H9 (cell line): ENCODE results near the gene FYN. TPM values are rescaled to one million over a fixed set of nuclear protein-coding genes. Genes with fewer than 3 reads are reported as not detected.

Experiments
- DNase-seq: peaks from one replicate; pipeline ENCODE4 v3.0.0-alpha.2; 2017
- H2AFZ ChIP-seq: one replicate; pipeline ENCODE4 v1.6.1; 2013; ENCODE audit warnings: mild to moderate bottlenecking, low read length, control low read depth, moderate library complexity
- H2AK5ac ChIP-seq: 2 replicates; pipeline ENCODE4 v1.6.1; 2013; ENCODE audit warnings: low read length, control low read depth, mixed read lengths; ENCODE audit not compliant: insufficient read length
- H2BK120ac ChIP-seq: one replicate; pipeline ENCODE4 v1.6.1; 2013; ENCODE audit warnings: low read depth, mild to moderate bottlenecking, low read length, control low read depth, inconsistent platforms; ENCODE audit not compliant: poor library complexity, severe bottlenecking
- H2BK12ac ChIP-seq: 2 replicates; pipeline ENCODE4 v1.6.1; 2013; ENCODE audit warnings: low read length, control low read depth, mixed read lengths, low read depth; ENCODE audit not compliant: insufficient read length
- H2BK15ac ChIP-seq: 2 replicates; pipeline ENCODE4 v1.6.1; 2013; ENCODE audit warnings: low read depth, low read length, control low read depth
- H2BK20ac ChIP-seq: one replicate; pipeline ENCODE4 v1.6.1; 2013; ENCODE audit warnings: low read depth, mild to moderate bottlenecking, low read length, control low read depth, inconsistent platforms; ENCODE audit not compliant: poor library complexity, severe bottlenecking
- H2BK5ac ChIP-seq: 2 replicates; pipeline ENCODE4 v1.6.1; 2013; ENCODE audit warnings: low read length, control low read depth, mixed read lengths; ENCODE audit not compliant: insufficient read length
- H3K14ac ChIP-seq: 2 replicates; pipeline ENCODE4 v1.6.1; 2013; ENCODE audit warnings: low read length, control low read depth; ENCODE audit not compliant: insufficient read depth
- H3K18ac ChIP-seq: 2 replicates; pipeline ENCODE4 v1.6.1; 2013; ENCODE audit warnings: low read depth, mild to moderate bottlenecking, mixed read lengths, low read length, control low read depth; ENCODE audit not compliant: insufficient read length
- H3K23ac ChIP-seq: 2 replicates; pipeline ENCODE4 v1.6.1; 2013; ENCODE audit warnings: low read length, control low read depth, mixed read lengths, low read depth; ENCODE audit not compliant: insufficient read length
- H3K23me2 ChIP-seq: 2 replicates; pipeline ENCODE4 v1.6.1; 2013; ENCODE audit warnings: low read depth, mild to moderate bottlenecking, mixed read lengths, low read length, control low read depth; ENCODE audit not compliant: insufficient read length, poor library complexity, severe bottlenecking
- H3K27ac ChIP-seq: 2 replicates; pipeline ENCODE4 v1.5.1; 2013; ENCODE audit warnings: low read length, control low read depth, mixed read lengths, low read depth; ENCODE audit not compliant: insufficient read length
- H3K27me3 ChIP-seq: 2 replicates; pipeline ENCODE4 v1.6.1; 2013; ENCODE audit warnings: low read length, control low read depth, inconsistent platforms; ENCODE audit not compliant: insufficient read depth
- H3K4ac ChIP-seq: 2 replicates; pipeline ENCODE4 v1.6.1; 2013; ENCODE audit warnings: low read depth, mild to moderate bottlenecking, control low read depth, inconsistent platforms, low read length, moderate library complexity
- H3K4me1 ChIP-seq: 2 replicates; pipeline ENCODE4 v1.6.1; 2013; ENCODE audit warnings: low read length, control low read depth, inconsistent platforms; ENCODE audit not compliant: insufficient read depth
- H3K4me2 ChIP-seq: 2 replicates; pipeline ENCODE4 v1.6.1; 2013; ENCODE audit warnings: low read length, control low read depth, mixed read lengths; ENCODE audit not compliant: insufficient read length, insufficient read depth
- H3K56ac ChIP-seq: 2 replicates; pipeline ENCODE4 v1.6.1; 2013; ENCODE audit warnings: low read depth, mild to moderate bottlenecking, mixed read lengths, low read length, control low read depth; ENCODE audit not compliant: insufficient read length
- H3K79me1 ChIP-seq: 2 replicates; pipeline ENCODE4 v1.6.1; 2013; ENCODE audit warnings: low read depth, mild to moderate bottlenecking, moderate library complexity, low read length, control low read depth, inconsistent platforms; ENCODE audit not compliant: insufficient read depth, poor library complexity, severe bottlenecking
- H3K79me2 ChIP-seq: 2 replicates; pipeline ENCODE4 v1.6.1; 2013; ENCODE audit warnings: low read length, control low read depth, inconsistent platforms; ENCODE audit not compliant: insufficient read depth
- H3K9ac ChIP-seq: 2 replicates; pipeline ENCODE4 v1.6.1; 2013; ENCODE audit warnings: low read length, control low read depth, mixed read lengths; ENCODE audit not compliant: insufficient read length; ENCODE audit errors: extremely low read depth
- H3K9me3 ChIP-seq: one replicate; pipeline ENCODE4 v1.6.1; 2013; ENCODE audit warnings: low read depth, low read length, inconsistent platforms; ENCODE audit not compliant: control insufficient read depth
- H3T11ph ChIP-seq: one replicate; pipeline ENCODE4 v1.6.1; 2013; ENCODE audit warnings: mild to moderate bottlenecking, low read length, control low read depth, inconsistent platforms
- H4K20me1 ChIP-seq: one replicate; pipeline ENCODE4 v1.6.1; 2013; ENCODE audit not compliant: control insufficient read depth, insufficient read length, insufficient read depth
- H4K5ac ChIP-seq: 2 replicates; pipeline ENCODE4 v1.6.1; 2013; ENCODE audit warnings: low read depth, mild to moderate bottlenecking, mixed read lengths, low read length, control low read depth; ENCODE audit not compliant: insufficient read length
- H4K8ac ChIP-seq: replicated peaks from 2 replicates; pipeline ENCODE4 v1.6.1; 2013; ENCODE audit warnings: low read length, control low read depth, mixed read lengths, low read depth; ENCODE audit not compliant: insufficient read length
- H4K91ac ChIP-seq: 2 replicates; pipeline ENCODE4 v1.6.1; 2013; ENCODE audit warnings: low read depth, mild to moderate bottlenecking, moderate library complexity, mixed read lengths, low read length, control low read depth; ENCODE audit not compliant: insufficient read length
- H3K27ac Mint-ChIP-seq, 3 experiments: 2 replicates in 2 of 3; 3 replicates in 1 of 3; pipeline ENCODE4 v1.8.0; 2020 to 2021; ENCODE audit warnings: mixed read lengths in 3 of 3, mild to moderate bottlenecking in 1 of 3, moderate library complexity in 1 of 3
- H3K27me3 Mint-ChIP-seq: 2 replicates; pipeline ENCODE4 v1.8.0; 2021; ENCODE audit warnings: low read depth, mild to moderate bottlenecking, moderate library complexity, mixed read lengths
- H3K36me3 Mint-ChIP-seq, 3 experiments: 2 replicates in 2 of 3; 3 replicates in 1 of 3; pipeline ENCODE4 v1.8.0; 2020 to 2021; ENCODE audit warnings: low read depth in 3 of 3, mixed read lengths in 3 of 3; ENCODE audit not compliant: insufficient read depth in 1 of 3
- H3K4me1 Mint-ChIP-seq, 2 experiments: 2 replicates each; pipeline ENCODE4 v1.8.0; 2020; ENCODE audit warnings: mixed read lengths in 2 of 2
- H3K4me3 Mint-ChIP-seq, 2 experiments: 2 replicates in 1 of 2; 3 replicates in 1 of 2; pipeline ENCODE4 v1.8.0; 2020 to 2021; ENCODE audit warnings: mild to moderate bottlenecking in 2 of 2, mixed read lengths in 2 of 2, moderate library complexity in 1 of 2
- H3K9me3 Mint-ChIP-seq, 2 experiments: 2 replicates in 1 of 2; 3 replicates in 1 of 2; pipeline ENCODE4 v1.8.0; 2020; ENCODE audit warnings: mild to moderate bottlenecking in 2 of 2, mixed read lengths in 2 of 2, moderate library complexity in 1 of 2
- WGBS: extraction: QIAGEN DNeasy Blood & Tissue Kit; methylation state at CpG from one replicate; pipeline ENCODE4 v1.1.7; 2013; ENCODE audit warnings: missing lambda C conversion rate, low lambda C conversion rate, mixed read lengths; ENCODE audit not compliant: insufficient read length; ENCODE audit errors: extremely low coverage; 5-methylcytosine and 5-hydroxymethylcytosine counted together
- total RNA-seq: library from RNA; stranded (reverse); gene quantifications from 2 replicates; pipeline ENCODE4 v1.2.1, GENCODE V29; 2021
- TF ChIP-seq, protein P1 (sequence below): fragments of 200-600 bp; sonication (generic); conservative IDR thresholded peaks from 3 replicates; pipeline ENCODE4 v1.8.0; 2021; ENCODE audit warnings: antibody characterized with exemption, mild to moderate bottlenecking

FYN gene
- total RNA-seq, 1 experiment from 2014 or later = 64.8 TPM

DNA sequence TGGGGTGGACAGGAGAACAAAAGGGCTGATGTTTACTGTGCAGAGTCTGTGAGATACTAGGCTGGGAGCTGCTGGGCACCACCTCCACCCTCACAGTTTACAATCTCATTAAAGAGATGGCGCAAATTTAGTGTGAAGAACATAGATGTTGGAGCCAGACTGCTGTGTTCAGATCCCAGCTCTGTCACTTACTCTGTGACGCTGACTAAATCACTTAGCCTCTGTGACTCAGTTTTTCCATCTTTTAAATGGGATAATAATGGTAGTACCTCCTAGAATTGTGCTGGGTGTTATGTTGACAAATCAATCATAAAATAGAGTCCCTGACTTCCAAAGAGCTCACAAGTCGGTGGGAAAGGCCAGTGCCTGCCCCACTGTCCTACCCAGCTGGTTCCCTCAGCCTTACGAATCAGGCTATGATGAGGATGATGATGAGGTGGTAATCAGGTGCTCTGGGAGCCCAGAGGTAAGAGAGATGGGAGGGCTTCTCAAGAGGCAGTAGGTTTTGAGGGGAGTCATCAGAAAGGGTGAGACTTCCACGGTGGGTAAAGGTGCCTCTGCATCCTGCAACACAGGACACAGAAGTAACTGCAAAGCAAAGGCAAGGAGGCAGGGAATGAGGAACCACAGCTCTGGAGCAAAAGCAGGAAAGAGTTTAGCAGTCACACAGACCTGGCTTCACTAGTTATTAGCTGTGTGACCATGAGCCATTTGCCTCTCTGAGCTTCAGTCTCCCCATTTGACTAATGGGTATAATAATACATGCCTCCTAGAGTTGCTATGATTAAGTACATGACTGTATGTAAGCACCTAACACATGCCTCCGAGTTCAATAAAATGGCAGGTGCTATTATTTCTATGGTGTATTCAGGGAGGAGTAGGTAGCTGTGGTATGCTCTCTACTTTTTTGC is 8.9 kb downstream of the FYN start:
- Histone ChIP-seq H3K4ac (no peak overlapping the region), H3K79me1 (no peaks in the 10 kb centered on the region), H3K4me2 (no peak overlapping the region), H3K18ac (no peak overlapping the region), H4K20me1 (no peaks in the 10 kb centered on the region), H2BK5ac (no peak overlapping the region), H4K5ac (no peak overlapping the region), H2BK12ac (no peak overlapping the region), H2BK15ac (no peak overlapping the region), H3K9ac (no peak overlapping the region), H3K79me2 (peaks cover 9% of the 10 kb centered on the region; the same call in 1 of the 2 replicates), H3K23me2 (no peaks in the 10 kb centered on the region), H3K23ac (no peak overlapping the region), H2AFZ (no peak overlapping the region), H3K27ac (no peak overlapping the region), H2BK20ac (no peak overlapping the region), H2BK120ac (no peak overlapping the region), H4K91ac (no peak overlapping the region), H3K9me3 (no peaks in the 10 kb centered on the region), H3K14ac (no peak overlapping the region), H3K56ac (no peak overlapping the region), H2AK5ac (no peak overlapping the region), H3K4me1 (peaks cover 15% of the 10 kb centered on the region), H3T11ph (no peak overlapping the region), H4K8ac (no peak overlapping the region), H3K27me3 (no peaks in the 10 kb centered on the region)
- H3K4me1 Mint-ChIP-seq = peaks cover 62 to 80% of the 10 kb centered on the region in 2 experiments
- H3K36me3 Mint-ChIP-seq = no peaks in the 10 kb centered on the region
- TF ChIP-seq, protein P1, sequence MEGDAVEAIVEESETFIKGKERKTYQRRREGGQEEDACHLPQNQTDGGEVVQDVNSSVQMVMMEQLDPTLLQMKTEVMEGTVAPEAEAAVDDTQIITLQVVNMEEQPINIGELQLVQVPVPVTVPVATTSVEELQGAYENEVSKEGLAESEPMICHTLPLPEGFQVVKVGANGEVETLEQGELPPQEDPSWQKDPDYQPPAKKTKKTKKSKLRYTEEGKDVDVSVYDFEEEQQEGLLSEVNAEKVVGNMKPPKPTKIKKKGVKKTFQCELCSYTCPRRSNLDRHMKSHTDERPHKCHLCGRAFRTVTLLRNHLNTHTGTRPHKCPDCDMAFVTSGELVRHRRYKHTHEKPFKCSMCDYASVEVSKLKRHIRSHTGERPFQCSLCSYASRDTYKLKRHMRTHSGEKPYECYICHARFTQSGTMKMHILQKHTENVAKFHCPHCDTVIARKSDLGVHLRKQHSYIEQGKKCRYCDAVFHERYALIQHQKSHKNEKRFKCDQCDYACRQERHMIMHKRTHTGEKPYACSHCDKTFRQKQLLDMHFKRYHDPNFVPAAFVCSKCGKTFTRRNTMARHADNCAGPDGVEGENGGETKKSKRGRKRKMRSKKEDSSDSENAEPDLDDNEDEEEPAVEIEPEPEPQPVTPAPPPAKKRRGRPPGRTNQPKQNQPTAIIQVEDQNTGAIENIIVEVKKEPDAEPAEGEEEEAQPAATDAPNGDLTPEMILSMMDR = no peak
- H3K9me3 Mint-ChIP-seq = no peaks in the 10 kb centered on the region
- no peak for DNase-seq
- peak overlapping the region; percentile 59 to 89 (median 65); a peak in 5 of 7 replicates for H3K27ac Mint-ChIP-seq
- no CpG with 5 or more reads among the region's 6 CpGs for WGBS
- H3K4me3 Mint-ChIP-seq = no peak overlapping the region
- no peaks in the 10 kb centered on the region for H3K27me3 Mint-ChIP-seq
